ENCODE data around the gene SYCN. TPM values are rescaled to one million over a fixed set of nuclear protein-coding genes. Genes with fewer than 3 reads are reported as not detected.
"Not testable (repeated sequence)": the region's sequence is repeated elsewhere in the genome, so short reads cannot be mapped to it uniquely, and the experiment has no call there.

Gene SYCN
- total RNA-seq, 1 donor from 2014 or later: not detected

DNA sequence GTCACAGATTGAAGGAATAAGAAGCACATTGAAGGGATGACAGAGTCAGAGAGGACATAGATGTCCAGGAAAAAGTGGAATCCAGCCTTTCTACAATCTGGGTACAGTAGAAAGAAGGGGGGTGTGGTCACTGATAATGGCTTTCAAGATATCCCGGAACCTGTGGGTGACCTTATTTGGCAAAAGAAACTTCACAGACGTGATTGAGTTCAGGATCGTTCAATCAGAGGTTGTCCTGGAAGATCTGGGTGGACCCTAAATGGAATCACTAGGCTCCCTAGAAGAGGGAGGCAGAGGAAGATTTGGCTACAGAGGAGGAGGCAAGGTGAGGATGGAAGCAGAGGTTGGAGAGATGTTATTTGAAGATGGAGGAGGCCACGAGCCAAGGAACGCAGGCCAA is 13.0 kb upstream of the SYCN start:
- no peaks in the 10 kb centered on the region for H3K9me3 ChIP-seq
- H3K27me3 ChIP-seq: no peaks in the 10 kb centered on the region
- intact Hi-C loops (cut with DNase I): no loop called here
- no peaks in the 10 kb centered on the region for H3K36me3 ChIP-seq
- no peak overlapping the region for H3K4me3 ChIP-seq
- ATAC-seq (no peak), DNase-seq (no peak)
- H3K27ac ChIP-seq: no peak overlapping the region
- H3K4me1 ChIP-seq: no peaks in the 10 kb centered on the region
- TF ChIP-seq, protein P1, sequence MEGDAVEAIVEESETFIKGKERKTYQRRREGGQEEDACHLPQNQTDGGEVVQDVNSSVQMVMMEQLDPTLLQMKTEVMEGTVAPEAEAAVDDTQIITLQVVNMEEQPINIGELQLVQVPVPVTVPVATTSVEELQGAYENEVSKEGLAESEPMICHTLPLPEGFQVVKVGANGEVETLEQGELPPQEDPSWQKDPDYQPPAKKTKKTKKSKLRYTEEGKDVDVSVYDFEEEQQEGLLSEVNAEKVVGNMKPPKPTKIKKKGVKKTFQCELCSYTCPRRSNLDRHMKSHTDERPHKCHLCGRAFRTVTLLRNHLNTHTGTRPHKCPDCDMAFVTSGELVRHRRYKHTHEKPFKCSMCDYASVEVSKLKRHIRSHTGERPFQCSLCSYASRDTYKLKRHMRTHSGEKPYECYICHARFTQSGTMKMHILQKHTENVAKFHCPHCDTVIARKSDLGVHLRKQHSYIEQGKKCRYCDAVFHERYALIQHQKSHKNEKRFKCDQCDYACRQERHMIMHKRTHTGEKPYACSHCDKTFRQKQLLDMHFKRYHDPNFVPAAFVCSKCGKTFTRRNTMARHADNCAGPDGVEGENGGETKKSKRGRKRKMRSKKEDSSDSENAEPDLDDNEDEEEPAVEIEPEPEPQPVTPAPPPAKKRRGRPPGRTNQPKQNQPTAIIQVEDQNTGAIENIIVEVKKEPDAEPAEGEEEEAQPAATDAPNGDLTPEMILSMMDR (IDR thresholded peaks at IDR 0.05): no peak

GRCh38 chr19:39215323-39215722 is 11.3 kb upstream of the SYCN start:
- H3K9me3 ChIP-seq; DNase-seq; intact Hi-C loops (cut with DNase I); H3K27ac ChIP-seq; ATAC-seq; H3K4me3 ChIP-seq; H3K36me3 ChIP-seq; H3K4me1 ChIP-seq; H3K27me3 ChIP-seq: not testable (repeated sequence)

- peak; percentile 72 for DNase-seq
- Histone ChIP-seq H3K4me1 (no peaks in the 10 kb centered on the region), H3K27me3 (no peaks in the 10 kb centered on the region), H3K36me3 (no peaks in the 10 kb centered on the region), H3K4me3 (no peak overlapping the region), H3K27ac (no peak overlapping the region), H3K9me3 (no peaks in the 10 kb centered on the region)
- ATAC-seq: peak; percentile 89
- TF ChIP-seq, protein P1 (IDR thresholded peaks at IDR 0.05): peak; percentile 35
- intact Hi-C loops (cut with DNase I): no loop called here
Measured at GRCh38 chr19:39212375-39212742, 8.3 kb upstream of the SYCN start.

GRCh38 chr19:39211731-39212374 is 7.8 kb upstream of the SYCN start:
- Histone ChIP-seq H3K9me3 (no peaks in the 10 kb centered on the region), H3K4me3 (no peak overlapping the region), H3K27ac (no peak overlapping the region), H3K4me1 (no peaks in the 10 kb centered on the region), H3K27me3 (no peaks in the 10 kb centered on the region), H3K36me3 (no peaks in the 10 kb centered on the region)
- DNase-seq (no peak), ATAC-seq (no peak)
- TF ChIP-seq, protein P1 (IDR thresholded peaks at IDR 0.05): no peak
- intact Hi-C loops (cut with DNase I): no loop called here

DNA sequence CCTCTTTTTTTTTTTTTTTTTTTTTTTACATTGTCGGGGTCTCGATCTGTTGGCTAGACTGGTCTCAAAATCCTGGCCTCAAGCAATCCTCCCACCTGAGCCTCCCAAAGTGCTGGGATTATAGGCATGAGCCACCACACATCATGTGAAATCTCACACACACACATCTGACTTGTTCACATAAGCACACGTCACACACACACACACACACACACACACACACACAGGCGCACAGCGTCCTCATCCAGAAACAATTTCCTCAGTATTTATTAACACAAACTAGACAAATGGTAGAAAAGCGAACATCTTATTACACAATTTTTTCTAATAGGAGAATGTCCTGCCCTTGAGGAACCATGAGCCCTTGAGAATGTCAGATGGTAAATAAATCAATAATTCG is 5.1 kb upstream of the SYCN start:
- H3K36me3 ChIP-seq: no peaks in the 10 kb centered on the region
- intact Hi-C loops (cut with DNase I): no loop called here
- peaks cover 6% of the 10 kb centered on the region for H3K27me3 ChIP-seq
- no peaks in the 10 kb centered on the region for H3K9me3 ChIP-seq
- TF ChIP-seq, protein P1 (IDR thresholded peaks at IDR 0.05): no peak
- H3K4me1 ChIP-seq: no peaks in the 10 kb centered on the region
- DNase-seq (no peak), ATAC-seq (no peak)
- H3K27ac ChIP-seq: no peak overlapping the region
- H3K4me3 ChIP-seq: no peak overlapping the region

DNA sequence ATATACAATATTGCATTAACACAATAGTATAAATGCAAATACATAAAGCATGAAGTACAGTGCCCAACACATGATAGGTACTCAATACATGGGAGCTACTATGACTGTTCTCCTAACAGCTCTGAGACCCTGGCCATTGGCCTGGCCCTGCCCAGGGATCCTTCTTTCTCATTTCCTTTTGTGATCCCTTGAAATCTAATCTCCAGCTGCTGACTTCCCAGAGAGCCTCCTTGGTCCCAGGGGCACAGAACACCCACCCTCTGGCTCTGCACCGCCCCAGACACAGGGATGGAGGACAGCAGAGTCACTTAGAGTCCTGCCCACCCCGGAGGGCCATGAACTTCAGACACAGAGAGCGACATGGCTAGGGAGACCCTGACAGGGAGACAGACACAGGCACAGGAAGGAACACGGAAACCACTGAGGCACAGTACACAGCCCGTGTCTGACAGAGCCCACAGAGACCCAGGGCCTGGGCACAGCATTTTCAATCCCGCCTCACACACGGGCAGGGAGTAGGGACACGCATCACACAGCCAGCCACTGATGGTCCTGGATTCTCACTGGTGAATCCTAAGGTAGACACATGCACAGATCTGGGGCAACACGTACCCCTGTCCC is 4.2 kb upstream of the SYCN start:
- intact Hi-C loops (cut with DNase I): no loop called here
- H3K36me3 ChIP-seq: no peaks in the 10 kb centered on the region
- ATAC-seq (no peak), DNase-seq (no peak)
- no peak overlapping the region for H3K4me3 ChIP-seq
- TF ChIP-seq, protein P1 (IDR thresholded peaks at IDR 0.05): no peak
- no peak overlapping the region for H3K27ac ChIP-seq
- peaks cover 15% of the 10 kb centered on the region for H3K27me3 ChIP-seq
- no peaks in the 10 kb centered on the region for H3K4me1 ChIP-seq
- no peaks in the 10 kb centered on the region for H3K9me3 ChIP-seq

Data from upper lobe of right lung (tissue), 1 donor.